Measurements from ENCODE around the gene PSIP1.
A peak's percentile ranks its signal among the peaks of the same experiment; 100 is the strongest.

The PSIP1 gene

GRCh38 chr9:15421990-15422371 lies 88.8 kb downstream of the PSIP1 start:
- TF ChIP-seq EZH2 (IDR thresholded peaks at IDR 0.05; ENCODE audit: borderline replicate concordance, low read length) (no peak), CTCF (IDR thresholded peaks at IDR 0.05; ENCODE audit: low read length) (no peak)
- peaks cover 45% of the 10 kb centered on the region for H3K4me1 ChIP-seq (ENCODE audit: insufficient read depth, low read length, severe bottlenecking)
- H3K27me3 ChIP-seq (ENCODE audit: insufficient read depth, low read length) = no peaks in the 10 kb centered on the region
- 0 out of 2 replicates have a peak overlapping the region, but pooled peaks have one; percentile 20 for H2AFZ ChIP-seq (ENCODE audit: low read length)
- H3K4me2 ChIP-seq (ENCODE audit: low read length) = peak overlapping the region; percentile 72
- no peaks in the 10 kb centered on the region for H3F3A ChIP-seq (ENCODE audit: insufficient read depth, low read length)
- no peaks in the 10 kb centered on the region for H3K9me3 ChIP-seq (ENCODE audit: low read length)
- peak overlapping the region; percentile 27 for H3K27ac ChIP-seq (ENCODE audit: low read depth, low read length, poor library complexity, severe bottlenecking)
- H3K9me2 ChIP-seq (ENCODE audit: low read depth, low read length) = no peaks in the 10 kb centered on the region
- H3K9ac ChIP-seq (ENCODE audit: low read length) = peak overlapping the region; percentile 62
- H3K4me3 ChIP-seq (ENCODE audit: low read depth, low read length, poor library complexity, severe bottlenecking) = peak overlapping the region; percentile 98
- H3K36me3 ChIP-seq (ENCODE audit: insufficient read depth, low read length) = peaks cover 24% of the 10 kb centered on the region; the same call in 1 of the 2 replicates
- no peaks in the 10 kb centered on the region for H4K20me1 ChIP-seq (ENCODE audit: insufficient read depth, low read length)
- peaks cover 17% of the 10 kb centered on the region for H3K79me2 ChIP-seq (ENCODE audit: insufficient read depth, low read length)

- Histone ChIP-seq H3K27me3 (ENCODE audit: insufficient read depth, low read length) (no peaks in the 10 kb centered on the region), H3K4me2 (ENCODE audit: low read length) (peak overlapping the region; percentile 72; the same call in 1 of the 2 replicates), H4K20me1 (ENCODE audit: insufficient read depth, low read length) (no peaks in the 10 kb centered on the region), H3K79me2 (ENCODE audit: insufficient read depth, low read length) (peaks cover 17% of the 10 kb centered on the region), H3K9me3 (ENCODE audit: low read length) (no peaks in the 10 kb centered on the region), H2AFZ (ENCODE audit: low read length) (no peak overlapping the region), H3K27ac (ENCODE audit: low read depth, low read length, poor library complexity, severe bottlenecking) (no peak overlapping the region), H3F3A (ENCODE audit: insufficient read depth, low read length) (no peaks in the 10 kb centered on the region), H3K4me1 (ENCODE audit: insufficient read depth, low read length, severe bottlenecking) (peaks cover 44% of the 10 kb centered on the region), H3K4me3 (ENCODE audit: low read depth, low read length, poor library complexity, severe bottlenecking) (no peak overlapping the region), H3K9me2 (ENCODE audit: low read depth, low read length) (no peaks in the 10 kb centered on the region), H3K36me3 (ENCODE audit: insufficient read depth, low read length) (peaks cover 20% of the 10 kb centered on the region; the same call in 1 of the 2 replicates), H3K9ac (ENCODE audit: low read length) (no peak overlapping the region)
- TF ChIP-seq EZH2 (IDR thresholded peaks at IDR 0.05; ENCODE audit: borderline replicate concordance, low read length) (no peak), CTCF (IDR thresholded peaks at IDR 0.05; ENCODE audit: low read length) (no peak)
Measured at GRCh38 chr9:15421532-15421931, 89.2 kb downstream of the PSIP1 start.

GRCh38 chr9:15420796-15421195 lies 90.0 kb downstream of the PSIP1 start:
- Histone ChIP-seq H3F3A (ENCODE audit: insufficient read depth, low read length) (no peaks in the 10 kb centered on the region), H3K36me3 (ENCODE audit: insufficient read depth, low read length) (peaks cover 13% of the 10 kb centered on the region; the same call in 1 of the 2 replicates), H3K27me3 (ENCODE audit: insufficient read depth, low read length) (no peaks in the 10 kb centered on the region), H4K20me1 (ENCODE audit: insufficient read depth, low read length) (no peaks in the 10 kb centered on the region), H2AFZ (ENCODE audit: low read length) (no peak overlapping the region), H3K79me2 (ENCODE audit: insufficient read depth, low read length) (peaks cover 17% of the 10 kb centered on the region), H3K9me3 (ENCODE audit: low read length) (no peaks in the 10 kb centered on the region), H3K4me2 (ENCODE audit: low read length) (no peak overlapping the region), H3K4me3 (ENCODE audit: low read depth, low read length, poor library complexity, severe bottlenecking) (no peak overlapping the region), H3K9me2 (ENCODE audit: low read depth, low read length) (no peaks in the 10 kb centered on the region), H3K27ac (ENCODE audit: low read depth, low read length, poor library complexity, severe bottlenecking) (no peak overlapping the region), H3K4me1 (ENCODE audit: insufficient read depth, low read length, severe bottlenecking) (peaks cover 37% of the 10 kb centered on the region), H3K9ac (ENCODE audit: low read length) (no peak overlapping the region)
- no peak for TF ChIP-seq CTCF (IDR thresholded peaks at IDR 0.05; ENCODE audit: low read length)
- TF ChIP-seq EZH2 (IDR thresholded peaks at IDR 0.05; ENCODE audit: borderline replicate concordance, low read length) = no peak

Measured in OCI-LY1 (cell line).